Sigmoid colon (tissue), 4 donors: ENCODE results near the gene HERPUD2.

Source experiments
- CTCF ChIP-seq, 4 experiments: fragments of 450-650 bp in 3 of 4; fragments of 200-600 bp in 1 of 4; IDR thresholded peaks; one replicate each; pipeline ENCODE4 v1.5.1; 2016 to 2019; ENCODE audit warnings: antibody characterized with exemption in 4 of 4, mild to moderate bottlenecking in 3 of 4, moderate library complexity in 2 of 4
- EP300 ChIP-seq, 4 donors: sonication (generic); formaldehyde crosslinking; IDR thresholded peaks; one replicate each; pipeline ENCODE4 v1.6.1; 2017; ENCODE audit warnings: antibody characterized with exemption in 4 of 4
- POLR2A ChIP-seq, 2 donors: fragments of 450-650 bp; IDR thresholded peaks; one replicate each; pipeline ENCODE4 v1.6.1; 2016; ENCODE audit warnings: antibody characterized with exemption in 2 of 2, mild to moderate bottlenecking in 2 of 2, moderate library complexity in 2 of 2

DNA sequence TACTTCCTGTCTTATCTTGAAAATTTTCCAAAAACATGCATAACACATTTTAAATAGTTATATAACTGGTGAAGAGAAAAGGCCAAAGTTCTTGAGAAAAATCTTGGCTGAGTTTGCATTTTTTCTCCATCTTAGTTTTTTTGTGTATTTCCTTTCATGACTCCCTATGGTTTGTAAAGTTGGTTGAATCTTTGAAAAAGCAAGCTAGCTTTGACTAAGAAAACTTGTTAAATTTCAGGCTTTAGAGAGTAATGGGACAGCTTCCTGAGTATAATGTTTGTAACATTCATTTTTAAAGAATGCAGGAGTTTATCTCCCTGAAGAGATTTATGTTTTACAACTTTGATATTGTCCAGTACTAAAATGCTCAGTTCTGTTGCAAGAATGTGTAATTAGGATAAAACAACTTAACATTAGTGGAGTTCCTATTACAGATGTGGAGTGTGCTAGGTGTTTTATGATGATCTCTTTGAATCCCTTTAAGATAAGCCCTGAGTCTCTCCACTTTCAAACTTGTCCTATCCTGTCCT lies 11.1 kb upstream of the HERPUD2 start:
- TF ChIP-seq CTCF (IDR thresholded peaks at IDR 0.05) (no peak), POLR2A (IDR thresholded peaks at IDR 0.05) (no peak), EP300 (IDR thresholded peaks at IDR 0.05) (no peak)
